Mammary epithelial cell (primary cell): ENCODE data around the gene ZNF468.

Experiments
- CTCF ChIP-seq, 2 donors: IDR thresholded peaks in 1 of 2; conservative IDR thresholded peaks in 1 of 2; 2 replicates each; pipeline ENCODE4 v1.5.1; 2011 to 2012; ENCODE audit warnings: inconsistent platforms in 2 of 2, low read length in 2 of 2, mild to moderate bottlenecking in 2 of 2, control low read depth in 1 of 2, low read depth in 1 of 2; ENCODE audit not compliant: insufficient read depth in 1 of 2; ENCODE audit errors: extremely low read depth in 1 of 2
- EZH2 ChIP-seq: IDR thresholded peaks from 2 replicates; pipeline ENCODE4 v1.6.1; 2012; ENCODE audit warnings: low read length, inconsistent platforms, borderline replicate concordance

- TF ChIP-seq CTCF (conservative IDR thresholded peaks at IDR 0.05 in 1 of 2, IDR thresholded peaks at IDR 0.05 in 1 of 2; ENCODE audit: extremely low read depth in 1 of 2, insufficient read depth in 1 of 2, low read depth in 1 of 2, low read length in 2 of 2) = no peak
- no peak for TF ChIP-seq EZH2
These were observed 23.5 kb upstream of the ZNF468 start for GRCh38 chr19:52880895-52881389.
